Measurements from ENCODE around the gene N4BP2L2. TPM values are rescaled to one million over a fixed set of nuclear protein-coding genes. Genes with fewer than 3 reads are reported as not detected.

The N4BP2L2 gene
- total and polyA plus RNA-seq, 2 of the 13 experiments (the other 11 are each of a cell fraction or from before 2014, with no cell fraction given), result 58.9 to 81.2 TPM

DNA sequence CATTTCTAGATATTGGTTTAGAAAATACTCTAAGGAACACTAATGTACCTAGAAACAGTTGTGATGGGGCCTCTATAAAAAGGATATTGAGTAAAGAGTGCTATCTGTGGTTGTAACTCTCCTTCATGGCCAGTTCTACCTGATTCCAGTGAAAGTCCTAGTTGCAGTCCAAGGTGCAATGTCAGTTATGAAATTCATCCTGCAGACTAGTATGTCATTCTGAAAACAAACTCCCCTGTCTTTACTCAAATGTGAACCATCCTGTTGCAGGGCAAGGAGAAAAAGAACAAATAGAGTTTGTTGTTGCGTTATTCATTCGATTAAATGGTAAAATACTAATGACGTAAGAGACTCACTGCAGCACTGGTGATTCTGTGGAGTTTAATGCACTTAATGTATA is 92.4 kb downstream of the N4BP2L2 start (continued):
- TF ChIP-seq, protein P1, sequence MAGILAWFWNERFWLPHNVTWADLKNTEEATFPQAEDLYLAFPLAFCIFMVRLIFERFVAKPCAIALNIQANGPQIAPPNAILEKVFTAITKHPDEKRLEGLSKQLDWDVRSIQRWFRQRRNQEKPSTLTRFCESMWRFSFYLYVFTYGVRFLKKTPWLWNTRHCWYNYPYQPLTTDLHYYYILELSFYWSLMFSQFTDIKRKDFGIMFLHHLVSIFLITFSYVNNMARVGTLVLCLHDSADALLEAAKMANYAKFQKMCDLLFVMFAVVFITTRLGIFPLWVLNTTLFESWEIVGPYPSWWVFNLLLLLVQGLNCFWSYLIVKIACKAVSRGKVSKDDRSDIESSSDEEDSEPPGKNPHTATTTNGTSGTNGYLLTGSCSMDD (CRISPR knock-in tag; IDR thresholded peaks at IDR 0.05), result no peak
- TF ChIP-seq HMG20B (CRISPR knock-in tag; conservative IDR thresholded peaks at IDR 0.05) (no peak), DPF2 (CRISPR knock-in tag; IDR thresholded peaks at IDR 0.05; ENCODE audit: borderline replicate concordance, low read depth) (peak; percentile 63; the same call in 1 of the 2 replicates), ZEB1 (IDR thresholded peaks at IDR 0.05; ENCODE audit: insufficient replicate concordance, low read depth) (no peak), SP1 (IDR thresholded peaks at IDR 0.05) (no peak), SP1 (CRISPR knock-in tag; IDR thresholded peaks at IDR 0.05) (no peak), ZNF737 (CRISPR knock-in tag; IDR thresholded peaks at IDR 0.05; ENCODE audit: borderline replicate concordance) (no peak), GTF2F1 (IDR thresholded peaks at IDR 0.05; ENCODE audit: low read length) (no peak), SAP130 (CRISPR knock-in tag; IDR thresholded peaks at IDR 0.05; ENCODE audit: low read depth) (peak; percentile 54; the same call in 1 of the 2 replicates), HES4 (CRISPR knock-in tag; IDR thresholded peaks at IDR 0.05; ENCODE audit: borderline replicate concordance) (no peak), ZNF766 (CRISPR knock-in tag; IDR thresholded peaks at IDR 0.05; ENCODE audit: borderline replicate concordance) (no peak), NBN (conservative IDR thresholded peaks at IDR 0.05) (no peak), ARNTL (CRISPR knock-in tag; IDR thresholded peaks at IDR 0.05) (no peak), BRD4 (CRISPR knock-in tag; IDR thresholded peaks at IDR 0.05) (no peak), ZC3H4 (CRISPR knock-in tag; IDR thresholded peaks at IDR 0.05; ENCODE audit: borderline replicate concordance) (no peak), TEAD2 (CRISPR knock-in tag; IDR thresholded peaks at IDR 0.05) (no peak), ZNF350 (CRISPR knock-in tag; IDR thresholded peaks at IDR 0.05; ENCODE audit: borderline replicate concordance, low read depth) (no peak), KAT8 (CRISPR knock-in tag; IDR thresholded peaks at IDR 0.05) (no peak; the same call in 1 of the 2 replicates), REL (CRISPR knock-in tag; conservative IDR thresholded peaks at IDR 0.05) (no peak)
- TF ChIP-seq, protein P2, sequence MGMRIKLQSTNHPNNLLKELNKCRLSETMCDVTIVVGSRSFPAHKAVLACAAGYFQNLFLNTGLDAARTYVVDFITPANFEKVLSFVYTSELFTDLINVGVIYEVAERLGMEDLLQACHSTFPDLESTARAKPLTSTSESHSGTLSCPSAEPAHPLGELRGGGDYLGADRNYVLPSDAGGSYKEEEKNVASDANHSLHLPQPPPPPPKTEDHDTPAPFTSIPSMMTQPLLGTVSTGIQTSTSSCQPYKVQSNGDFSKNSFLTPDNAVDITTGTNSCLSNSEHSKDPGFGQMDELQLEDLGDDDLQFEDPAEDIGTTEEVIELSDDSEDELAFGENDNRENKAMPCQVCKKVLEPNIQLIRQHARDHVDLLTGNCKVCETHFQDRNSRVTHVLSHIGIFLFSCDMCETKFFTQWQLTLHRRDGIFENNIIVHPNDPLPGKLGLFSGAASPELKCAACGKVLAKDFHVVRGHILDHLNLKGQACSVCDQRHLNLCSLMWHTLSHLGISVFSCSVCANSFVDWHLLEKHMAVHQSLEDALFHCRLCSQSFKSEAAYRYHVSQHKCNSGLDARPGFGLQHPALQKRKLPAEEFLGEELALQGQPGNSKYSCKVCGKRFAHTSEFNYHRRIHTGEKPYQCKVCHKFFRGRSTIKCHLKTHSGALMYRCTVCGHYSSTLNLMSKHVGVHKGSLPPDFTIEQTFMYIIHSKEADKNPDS (CRISPR knock-in tag; IDR thresholded peaks at IDR 0.05), result no peak
- TF ChIP-seq, protein P3, sequence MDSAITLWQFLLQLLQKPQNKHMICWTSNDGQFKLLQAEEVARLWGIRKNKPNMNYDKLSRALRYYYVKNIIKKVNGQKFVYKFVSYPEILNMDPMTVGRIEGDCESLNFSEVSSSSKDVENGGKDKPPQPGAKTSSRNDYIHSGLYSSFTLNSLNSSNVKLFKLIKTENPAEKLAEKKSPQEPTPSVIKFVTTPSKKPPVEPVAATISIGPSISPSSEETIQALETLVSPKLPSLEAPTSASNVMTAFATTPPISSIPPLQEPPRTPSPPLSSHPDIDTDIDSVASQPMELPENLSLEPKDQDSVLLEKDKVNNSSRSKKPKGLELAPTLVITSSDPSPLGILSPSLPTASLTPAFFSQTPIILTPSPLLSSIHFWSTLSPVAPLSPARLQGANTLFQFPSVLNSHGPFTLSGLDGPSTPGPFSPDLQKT (CRISPR knock-in tag; IDR thresholded peaks at IDR 0.05; ENCODE audit: borderline replicate concordance), result no peak
- TF ChIP-seq, protein P4, sequence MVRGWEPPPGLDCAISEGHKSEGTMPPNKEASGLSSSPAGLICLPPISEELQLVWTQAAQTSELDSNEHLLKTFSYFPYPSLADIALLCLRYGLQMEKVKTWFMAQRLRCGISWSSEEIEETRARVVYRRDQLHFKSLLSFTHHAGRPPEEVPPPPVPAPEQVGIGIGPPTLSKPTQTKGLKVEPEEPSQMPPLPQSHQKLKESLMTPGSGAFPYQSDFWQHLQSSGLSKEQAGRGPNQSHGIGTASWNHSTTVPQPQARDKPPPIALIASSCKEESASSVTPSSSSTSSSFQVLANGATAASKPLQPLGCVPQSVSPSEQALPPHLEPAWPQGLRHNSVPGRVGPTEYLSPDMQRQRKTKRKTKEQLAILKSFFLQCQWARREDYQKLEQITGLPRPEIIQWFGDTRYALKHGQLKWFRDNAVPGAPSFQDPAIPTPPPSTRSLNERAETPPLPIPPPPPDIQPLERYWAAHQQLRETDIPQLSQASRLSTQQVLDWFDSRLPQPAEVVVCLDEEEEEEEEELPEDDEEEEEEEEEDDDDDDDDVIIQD (CRISPR knock-in tag; IDR thresholded peaks at IDR 0.05; ENCODE audit: low read depth), result peak; percentile 79
- TF ChIP-seq, protein P5, sequence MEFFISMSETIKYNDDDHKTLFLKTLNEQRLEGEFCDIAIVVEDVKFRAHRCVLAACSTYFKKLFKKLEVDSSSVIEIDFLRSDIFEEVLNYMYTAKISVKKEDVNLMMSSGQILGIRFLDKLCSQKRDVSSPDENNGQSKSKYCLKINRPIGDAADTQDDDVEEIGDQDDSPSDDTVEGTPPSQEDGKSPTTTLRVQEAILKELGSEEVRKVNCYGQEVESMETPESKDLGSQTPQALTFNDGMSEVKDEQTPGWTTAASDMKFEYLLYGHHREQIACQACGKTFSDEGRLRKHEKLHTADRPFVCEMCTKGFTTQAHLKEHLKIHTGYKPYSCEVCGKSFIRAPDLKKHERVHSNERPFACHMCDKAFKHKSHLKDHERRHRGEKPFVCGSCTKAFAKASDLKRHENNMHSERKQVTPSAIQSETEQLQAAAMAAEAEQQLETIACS (CRISPR knock-in tag; IDR thresholded peaks at IDR 0.05), result no peak
- TF ChIP-seq, protein P6, sequence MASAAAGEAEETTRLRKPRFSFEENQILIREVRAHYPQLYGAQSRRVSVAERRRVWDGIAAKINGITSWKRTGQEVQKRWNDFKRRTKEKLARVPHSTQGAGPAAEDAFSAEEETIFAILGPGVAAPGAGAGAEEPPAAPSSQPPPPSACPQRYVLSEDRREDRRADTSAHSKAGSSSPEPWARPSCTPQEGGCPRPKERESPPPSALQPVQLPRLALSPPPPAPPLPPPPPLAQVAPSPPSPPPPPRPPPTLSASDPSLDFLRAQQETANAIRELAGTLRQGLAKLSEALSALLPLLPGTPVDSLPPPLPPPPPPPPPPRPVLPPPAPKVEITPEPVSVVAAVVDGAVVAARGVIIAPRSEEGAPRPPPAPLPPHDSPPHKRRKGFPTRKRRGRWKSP (CRISPR knock-in tag; IDR thresholded peaks at IDR 0.05), result no peak
